Bronchial epithelial cell (primary cell): ENCODE results near the gene USH1G. TPM values are rescaled to one million over a fixed set of nuclear protein-coding genes. Genes with fewer than 3 reads are reported as not detected.

Source experiments
- DNase-seq: peaks from one replicate; pipeline ENCODE4 v3.0.0-alpha.2; 2010; ENCODE audit warnings: low read depth
- FAIRE-seq: peaks from 2 replicates; lab custom pipeline; 2011; peaks lifted over from hg19 to GRCh38; lab: Jason Lieb, UNC
- H3K27me3 ChIP-seq: 2 replicates; pipeline ENCODE4 v1.5.1; 2011; ENCODE audit warnings: low read length; ENCODE audit not compliant: control insufficient read depth, insufficient read depth
- H3K36me3 ChIP-seq: 2 replicates; pipeline ENCODE4 v1.5.1; 2011; ENCODE audit warnings: low read length; ENCODE audit not compliant: control insufficient read depth, insufficient read depth
- H3K4me3 ChIP-seq: 2 replicates; pipeline ENCODE4 v1.5.1; 2011; ENCODE audit warnings: mild to moderate bottlenecking, low read depth, low read length, control low read depth
- CTCF ChIP-seq: IDR thresholded peaks from 2 replicates; pipeline ENCODE4 v1.5.1; 2011; ENCODE audit warnings: mild to moderate bottlenecking, moderate library complexity, low read length, control low read depth, inconsistent platforms; ENCODE audit not compliant: insufficient read depth, severe bottlenecking
- total RNA-seq: library from RNA; depleted of rRNA; stranded (reverse); fragments of >200 nt; gene quantifications from 2 replicates; pipeline ENCODE4 v1.2.1, GENCODE V29; 2014

Gene USH1G
- total RNA-seq, 1 donor from 2014 or later: 1.1 TPM

DNA sequence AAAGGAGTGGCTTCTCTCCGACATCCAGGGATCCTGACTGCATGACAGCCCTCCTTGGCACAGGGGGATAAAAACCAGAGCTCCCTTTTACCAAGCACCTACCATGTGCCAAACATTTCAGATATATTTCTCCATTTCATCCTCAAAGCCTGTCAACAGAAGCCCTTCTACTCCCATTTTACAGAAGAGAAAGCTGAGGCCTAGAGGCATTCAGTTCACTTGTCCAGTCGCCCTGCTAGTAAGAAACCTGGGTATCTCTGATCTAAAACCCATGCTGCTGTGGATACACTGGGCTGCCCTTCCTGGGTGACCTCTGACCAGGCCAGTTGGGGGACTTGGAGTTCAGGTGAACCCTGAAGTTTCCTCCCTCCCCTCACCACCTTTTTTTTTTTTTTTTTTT, 44.4 kb downstream of the USH1G start:
- no peak overlapping the region for H3K4me3 ChIP-seq
- H3K27me3 ChIP-seq: no peaks in the 10 kb centered on the region
- FAIRE-seq (no peak), DNase-seq (no peak)
- H3K36me3 ChIP-seq: no peaks in the 10 kb centered on the region
- TF ChIP-seq CTCF: no peak

GRCh38 chr17:74877592-74878548, 45.2 kb downstream of the USH1G start:
- peak; percentile 83 for DNase-seq
- no peak overlapping the region for H3K4me3 ChIP-seq
- H3K27me3 ChIP-seq: no peaks in the 10 kb centered on the region
- no peaks in the 10 kb centered on the region for H3K36me3 ChIP-seq
- TF ChIP-seq CTCF: no peak
- no peak for FAIRE-seq

DNA sequence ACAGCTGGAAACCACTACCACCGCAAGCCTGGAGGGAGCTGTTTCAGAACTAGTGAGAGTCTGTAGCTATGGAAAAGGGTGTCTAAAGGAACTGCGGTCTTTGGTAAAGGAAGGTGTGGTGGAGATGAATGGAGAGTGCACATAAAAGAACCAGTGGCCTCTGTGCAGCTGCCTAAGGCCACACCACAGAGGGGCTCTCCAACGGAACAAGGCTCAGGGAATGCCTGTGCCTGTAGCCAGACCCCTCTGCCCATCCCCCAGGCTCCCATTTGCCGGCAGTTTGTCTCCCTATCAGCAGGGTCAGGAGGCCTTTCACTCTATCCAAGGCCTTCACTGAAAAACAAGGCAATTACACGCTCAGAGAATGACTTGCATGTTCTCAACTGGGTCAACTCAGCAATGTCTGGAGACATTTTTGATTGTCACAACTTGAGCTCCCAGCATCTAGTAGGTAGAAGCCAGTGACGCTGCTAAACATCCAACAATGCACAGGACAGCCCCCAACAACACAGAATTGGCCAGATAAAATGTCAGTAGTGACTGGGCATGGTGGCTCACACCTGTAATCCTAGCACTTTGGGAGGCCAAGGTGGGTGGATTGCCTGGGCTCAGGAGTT, 47.0 kb downstream of the USH1G start:
- Histone ChIP-seq H3K36me3 (peaks cover 1% of the 10 kb centered on the region), H3K4me3 (no peak overlapping the region), H3K27me3 (no peaks in the 10 kb centered on the region)
- DNase-seq (no peak), FAIRE-seq (no peak)
- TF ChIP-seq CTCF: no peak

DNA sequence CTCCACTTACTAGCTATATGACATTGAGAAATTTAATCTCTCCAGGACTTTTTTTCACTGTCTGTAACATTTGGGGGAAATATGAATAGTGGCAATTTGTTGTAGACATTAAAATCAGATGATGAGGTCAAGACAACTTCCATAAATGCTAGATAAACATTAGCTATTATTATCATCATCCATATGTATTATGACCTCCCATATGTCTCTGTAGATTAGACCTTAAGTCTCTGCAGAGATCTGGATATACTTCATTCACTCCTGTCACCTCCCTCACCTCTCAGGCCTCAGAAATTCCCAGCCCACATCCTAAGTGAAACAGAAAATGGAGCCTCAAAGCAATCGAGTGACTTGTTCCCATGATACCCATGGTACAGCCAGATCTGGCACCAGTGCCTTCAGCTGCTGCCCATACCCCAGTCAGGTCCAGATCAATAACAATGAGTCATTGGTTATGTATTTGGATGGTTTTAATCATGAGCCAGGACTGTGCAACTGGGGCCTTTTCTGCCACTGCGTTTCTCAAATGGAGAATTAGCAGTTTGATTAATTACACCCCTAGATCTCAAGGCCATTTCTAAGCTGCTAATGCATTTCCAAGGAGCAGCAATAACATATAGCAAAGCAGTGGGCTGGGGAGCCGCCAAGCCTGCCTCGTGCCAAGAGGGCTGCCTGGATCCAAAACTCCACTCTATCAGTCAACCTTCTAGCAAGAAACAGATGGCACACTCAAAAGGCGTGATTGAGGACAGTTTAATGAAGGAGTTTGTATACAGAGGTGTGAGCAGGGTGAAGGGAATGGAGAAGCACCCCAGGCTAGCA, 47.7 kb downstream of the USH1G start:
- no peak for DNase-seq
- Histone ChIP-seq H3K36me3 (peaks cover 1% of the 10 kb centered on the region), H3K4me3 (no peak overlapping the region), H3K27me3 (no peaks in the 10 kb centered on the region)
- no peak for FAIRE-seq
- no peak for TF ChIP-seq CTCF

DNA sequence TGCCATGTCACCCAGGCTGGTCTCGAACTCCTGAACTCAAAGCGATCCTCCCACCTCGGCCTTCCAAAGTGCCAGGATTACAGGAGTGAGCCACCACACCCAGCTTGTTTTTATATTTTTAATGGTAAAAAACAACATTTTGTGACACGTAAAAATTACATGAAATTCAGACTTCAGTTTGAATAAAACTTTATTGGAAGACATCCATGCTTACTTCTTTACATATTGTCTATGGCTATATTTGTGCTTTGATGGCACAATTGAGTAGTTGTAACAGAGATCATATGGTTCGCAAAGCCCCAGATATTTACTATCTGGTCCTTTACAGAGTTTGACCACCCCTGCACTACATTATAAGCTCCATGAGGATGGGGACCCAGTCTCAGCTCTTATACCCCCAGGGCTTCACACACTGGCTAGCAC, 48.4 kb downstream of the USH1G start:
- no peaks in the 10 kb centered on the region for H3K27me3 ChIP-seq
- peaks cover 1% of the 10 kb centered on the region for H3K36me3 ChIP-seq
- FAIRE-seq (no peak), DNase-seq (no peak)
- no peak for TF ChIP-seq CTCF
- no peak overlapping the region for H3K4me3 ChIP-seq
